Measurements from ENCODE around the gene EPHB4. TPM values are rescaled to one million over a fixed set of nuclear protein-coding genes. Genes with fewer than 3 reads are reported as not detected.

The EPHB4 gene
- total and polyA plus RNA-seq, 2 donors (not counting 3 experiments of a cell fraction or from before 2014, with no cell fraction given) = 193 to 274 TPM

GRCh38 chr7:100840470-100841100 lies 13.3 kb upstream of the EPHB4 start:
- BruUV-seq (replicated peaks) = no TSS peak
- DNase-seq (ENCODE audit: low read depth, low spot score) = no peak

More at GRCh38 chr7:100840470-100841100, 13.3 kb upstream of the EPHB4 start:
- dilution Hi-C loops (cut with MboI; ENCODE audit: extremely low pct_ligation_motif_present, low sequenced_read_pairs) (loop anchor here (25.0 kb wide), 1 partner anchor 128 kb away; the partner anchor contains the start of genes EPO and POP7), intact Hi-C loops (cut with micrococcal nuclease) (no loop called here)
- H3K27ac ChIP-seq (ENCODE audit: insufficient read depth, low read depth, low read length) = no peak overlapping the region
- FAIRE-seq = no peak
- peak overlapping the region; percentile 39 for H2AFZ ChIP-seq (ENCODE audit: low read depth, low read length)
- H3K27me3 ChIP-seq (ENCODE audit: control insufficient read depth in 2 of 2, insufficient read depth in 2 of 2, low read length in 2 of 2) = no peaks in the 10 kb centered on the region
- no peak overlapping the region for H3K4me3 ChIP-seq (replicated peaks in 1 of 3; ENCODE audit: insufficient read depth in 1 of 3, low read depth in 1 of 3, low read length in 3 of 3)
- H3K9ac ChIP-seq (replicated peaks; ENCODE audit: extremely low read depth, insufficient read depth, low read length) = no peak overlapping the region
- no peaks in the 10 kb centered on the region for H4K20me1 ChIP-seq (replicated peaks; ENCODE audit: control insufficient read depth, extremely low read depth, insufficient read depth, low read length)
- TF ChIP-seq MYC (IDR thresholded peaks at IDR 0.05; ENCODE audit: low read depth, low read length) (no peak), JUN (IDR thresholded peaks at IDR 0.05; ENCODE audit: borderline replicate concordance, insufficient read depth, insufficient read length, low read depth) (no peak), MAX (IDR thresholded peaks at IDR 0.05; ENCODE audit: insufficient read depth, insufficient read length) (no peak), FOS (IDR thresholded peaks at IDR 0.05; ENCODE audit: borderline replicate concordance, insufficient read depth, low read length) (no peak), CTCF (IDR thresholded peaks at IDR 0.05; ENCODE audit: extremely low read depth in 1 of 2, insufficient read depth in 1 of 2, low read depth in 1 of 2, low read length in 2 of 2) (no peak), EZH2 (IDR thresholded peaks at IDR 0.05; ENCODE audit: borderline replicate concordance, low read depth, low read length, severe bottlenecking) (no peak), POLR2AphosphoS5 (IDR thresholded peaks at IDR 0.05; ENCODE audit: insufficient read depth, low read depth, low read length) (no peak), GATA2 (IDR thresholded peaks at IDR 0.05; ENCODE audit: insufficient read depth, insufficient read length, low read depth, low read length) (no peak), POLR2A (IDR thresholded peaks at IDR 0.05; ENCODE audit: low read depth, low read length) (no peak)
- ChIA-PET CTCF (interaction anchor here (0.6 kb wide), 1 partner anchor 13 kb away, joined by 3 read pairs; the partner anchor contains the start of gene EPHB4), POLR2A (no interaction called here)
- no peak overlapping the region for H3K4me2 ChIP-seq (ENCODE audit: insufficient read depth, low read length)
- no peaks in the 10 kb centered on the region for H3K36me3 ChIP-seq (ENCODE audit: control insufficient read depth in 2 of 2, extremely low read depth in 1 of 2, insufficient read depth in 2 of 2, low read length in 2 of 2)
- H3K4me1 ChIP-seq (ENCODE audit: control insufficient read depth, extremely low read depth, insufficient read depth, low read length) = peaks cover 14% of the 10 kb centered on the region
- no peaks in the 10 kb centered on the region for H3K9me1 ChIP-seq (replicated peaks; ENCODE audit: control insufficient read depth, extremely low read depth, insufficient read depth, low read length)
- H3K79me2 ChIP-seq (ENCODE audit: control insufficient read depth, insufficient read depth, low read length) = no peaks in the 10 kb centered on the region
- no peaks in the 10 kb centered on the region for H3K9me3 ChIP-seq (replicated peaks; ENCODE audit: control insufficient read depth, insufficient read depth, low read length)

Measured in endothelial cell of umbilical vein (primary cell).